GM18867 (cell line): Measurements from ENCODE around the gene PRAMEF12.
"Not testable (repeated sequence)": the region's sequence is repeated elsewhere in the genome, so short reads cannot be mapped to it uniquely, and the experiment has no call there.

Experiments
- ATAC-seq: cut with Tn5 transposase; IDR thresholded peaks from one replicate; pipeline ENCODE4 v1.9.1; 2021; ENCODE audit warnings: mild to moderate bottlenecking, moderate library complexity; ENCODE audit not compliant: unreplicated experiment

Gene PRAMEF12

GRCh38 chr1:12770620-12771019 is 2.9 kb upstream of the PRAMEF12 start:
- no peak for ATAC-seq

- ATAC-seq = no peak
Observed at GRCh38 chr1:12771186-12771585, 2.4 kb upstream of the PRAMEF12 start.

GRCh38 chr1:12772520-12772919 is 1.0 kb upstream of the PRAMEF12 start:
- ATAC-seq = no peak

GRCh38 chr1:12774801-12775345 is 1.3 kb downstream of the PRAMEF12 start:
- ATAC-seq = no peak

- ATAC-seq = no peak
Observed at GRCh38 chr1:12775443-12775842, 1.9 kb downstream of the PRAMEF12 start.

GRCh38 chr1:12776801-12777557 is 3.4 kb downstream of the PRAMEF12 start:
- no peak for ATAC-seq

- ATAC-seq = no peak
Observed at GRCh38 chr1:12778061-12778460, 4.5 kb downstream of the PRAMEF12 start.

GRCh38 chr1:12778907-12779306 is 5.4 kb downstream of the PRAMEF12 start:
- ATAC-seq = no peak

- not testable (repeated sequence) for ATAC-seq
Observed at GRCh38 chr1:12781488-12781887, 8.0 kb downstream of the PRAMEF12 start.

- ATAC-seq = not testable (repeated sequence)
Observed at GRCh38 chr1:12783783-12784182, 10.2 kb downstream of the PRAMEF12 start.

- not testable (repeated sequence) for ATAC-seq
Observed at GRCh38 chr1:12784729-12785128, 11.2 kb downstream of the PRAMEF12 start.

GRCh38 chr1:12791097-12791496 is 17.6 kb downstream of the PRAMEF12 start, which contains the start of gene PRAMEF1:
PRAMEF1 (plus strand) TSS chr1:12791397; CDS start chr1:12793228, 1,831 bp downstream.
- not testable (repeated sequence) for ATAC-seq

GRCh38 chr1:12798911-12799310 is 25.4 kb downstream of the PRAMEF12 start:
- no peak for ATAC-seq

- ATAC-seq = no peak
Observed at GRCh38 chr1:12799730-12800129, 26.2 kb downstream of the PRAMEF12 start.

GRCh38 chr1:12809933-12810332 is 36.4 kb downstream of the PRAMEF12 start:
- no peak for ATAC-seq

GRCh38 chr1:12810691-12811408 is 37.3 kb downstream of the PRAMEF12 start:
- no peak for ATAC-seq

GRCh38 chr1:12811409-12811784 is 37.9 kb downstream of the PRAMEF12 start:
- no peak for ATAC-seq

GRCh38 chr1:12819061-12819460 is 45.5 kb downstream of the PRAMEF12 start:
- not testable (repeated sequence) for ATAC-seq
